ENCODE data around the gene DCLK2.

DCLK2 gene

GRCh38 chr4:150231107-150231770 is 153.0 kb downstream of the DCLK2 start:
- in situ Hi-C loops (cut with HindIII; ENCODE audit: low sequenced_read_pairs) = no loop called here

- in situ Hi-C loops (cut with HindIII; ENCODE audit: low sequenced_read_pairs) = no loop called here
These were observed 153.8 kb downstream of the DCLK2 start for GRCh38 chr4:150232029-150232428.

- in situ Hi-C loops (cut with HindIII; ENCODE audit: low sequenced_read_pairs) = no loop called here
These were observed 156.0 kb downstream of the DCLK2 start for GRCh38 chr4:150234246-150234645.

- in situ Hi-C loops (cut with HindIII; ENCODE audit: low sequenced_read_pairs) = no loop called here
These were observed 157.1 kb downstream of the DCLK2 start for GRCh38 chr4:150235317-150235716.

GRCh38 chr4:150235808-150236271 is 157.6 kb downstream of the DCLK2 start:
- in situ Hi-C loops (cut with HindIII; ENCODE audit: low sequenced_read_pairs) = no loop called here

- in situ Hi-C loops (cut with HindIII; ENCODE audit: low sequenced_read_pairs) = no loop called here
These were observed 158.4 kb downstream of the DCLK2 start for GRCh38 chr4:150236626-150237025.

GRCh38 chr4:150237110-150237872 is 159.0 kb downstream of the DCLK2 start:
- in situ Hi-C loops (cut with HindIII; ENCODE audit: low sequenced_read_pairs) = no loop called here

GRCh38 chr4:150238591-150238990 is 160.3 kb downstream of the DCLK2 start:
- in situ Hi-C loops (cut with HindIII; ENCODE audit: low sequenced_read_pairs) = no loop called here

- in situ Hi-C loops (cut with HindIII; ENCODE audit: low sequenced_read_pairs) = no loop called here
These were observed 161.8 kb downstream of the DCLK2 start for GRCh38 chr4:150240011-150240410.

- in situ Hi-C loops (cut with HindIII; ENCODE audit: low sequenced_read_pairs) = no loop called here
These were observed 164.7 kb downstream of the DCLK2 start for GRCh38 chr4:150242820-150243458.

- in situ Hi-C loops (cut with HindIII; ENCODE audit: low sequenced_read_pairs) = no loop called here
These were observed 165.7 kb downstream of the DCLK2 start for GRCh38 chr4:150243932-150244331.

- in situ Hi-C loops (cut with HindIII; ENCODE audit: low sequenced_read_pairs) = no loop called here
These were observed 166.4 kb downstream of the DCLK2 start for GRCh38 chr4:150244600-150244999.

GRCh38 chr4:150247184-150247583 is 168.9 kb downstream of the DCLK2 start:
- in situ Hi-C loops (cut with HindIII; ENCODE audit: low sequenced_read_pairs) = no loop called here

- in situ Hi-C loops (cut with HindIII; ENCODE audit: low sequenced_read_pairs) = no loop called here
These were observed 169.9 kb downstream of the DCLK2 start for GRCh38 chr4:150248181-150248580.

- in situ Hi-C loops (cut with HindIII; ENCODE audit: low sequenced_read_pairs) = no loop called here
These were observed 172.2 kb downstream of the DCLK2 start for GRCh38 chr4:150250293-150250997.

GRCh38 chr4:150250998-150251651 is 172.9 kb downstream of the DCLK2 start:
- in situ Hi-C loops (cut with HindIII; ENCODE audit: low sequenced_read_pairs) = no loop called here

GRCh38 chr4:150251752-150252190 is 173.5 kb downstream of the DCLK2 start:
- in situ Hi-C loops (cut with HindIII; ENCODE audit: low sequenced_read_pairs) = no loop called here

- in situ Hi-C loops (cut with HindIII; ENCODE audit: low sequenced_read_pairs) = no loop called here
These were observed 174.1 kb downstream of the DCLK2 start for GRCh38 chr4:150252306-150252705.

- in situ Hi-C loops (cut with HindIII; ENCODE audit: low sequenced_read_pairs) = no loop called here
These were observed 174.5 kb downstream of the DCLK2 start for GRCh38 chr4:150252741-150253140.

GRCh38 chr4:150253416-150253815 is 175.2 kb downstream of the DCLK2 start:
- in situ Hi-C loops (cut with HindIII; ENCODE audit: low sequenced_read_pairs) = no loop called here
